Activated B cell treated with CpG ODN at 0.5 μM for 24 hours (primary cell): ENCODE measurements around the gene GRHL1. TPM values are rescaled to one million over a fixed set of nuclear protein-coding genes. Genes with fewer than 3 reads are reported as not detected.

ENCODE experiments used
- ATAC-seq: fragments of 200-7000 bp; cut with Tn5 transposase; one replicate; pipeline ENCODE4 v1.10.0; 2021; ENCODE audit warnings: low read depth, mild to moderate bottlenecking, moderate library complexity
- CTCF ChIA-PET: fragments of 350-600 bp; sonication (Branson Sonifier 250); formaldehyde crosslinking; loops from one replicate; lab custom pipeline; 2021; ENCODE audit warnings: antibody characterized with exemption; lab: Charles Lee
- POLR2A ChIA-PET: fragments of 350-600 bp; sonication (Branson Sonifier 250); formaldehyde crosslinking; loops from one replicate; lab custom pipeline; 2021; ENCODE audit warnings: antibody characterized with exemption; lab: Charles Lee
- DNase-seq: peaks from one replicate; pipeline ENCODE4 v3.0.0; 2022
- H3K27ac Mint-ChIP-seq: one replicate; pipeline ENCODE4 v1.8.0; 2020; ENCODE audit warnings: mixed read lengths
- H3K27me3 Mint-ChIP-seq: one replicate; pipeline ENCODE4 v1.8.0; 2021; ENCODE audit warnings: mixed read lengths
- H3K36me3 Mint-ChIP-seq: one replicate; pipeline ENCODE4 v1.8.0; 2021; ENCODE audit warnings: low read depth, mixed read lengths
- H3K4me1 Mint-ChIP-seq: one replicate; pipeline ENCODE4 v1.8.0; 2021; ENCODE audit warnings: mixed read lengths
- H3K4me3 Mint-ChIP-seq: one replicate; pipeline ENCODE4 v1.8.0; 2020; ENCODE audit warnings: mild to moderate bottlenecking, mixed read lengths
- H3K9me3 Mint-ChIP-seq: one replicate; pipeline ENCODE4 v1.8.0; 2020; ENCODE audit warnings: mixed read lengths
- CTCF ChIP-seq: fragments of 200-600 bp; IDR thresholded peaks from one replicate; pipeline ENCODE4 v1.8.0; 2022; ENCODE audit warnings: antibody characterized with exemption, mild to moderate bottlenecking
- intact Hi-C: fragments of 100-400 bp; cut with micrococcal nuclease; formaldehyde crosslinking; loops from one replicate; pipeline ENCODE4 v1.15.1; 2024
- total RNA-seq: library from RNA; stranded (reverse); gene quantifications from 2 replicates; pipeline ENCODE4 v1.2.3, GENCODE V29; 2022

The GRHL1 gene
- total RNA-seq, 1 donor from 2014 or later = 0.95 TPM

GRCh38 chr2:10031886-10032745 is 80.6 kb downstream of the GRHL1 start:
- intact Hi-C loops = no loop called here
- H3K4me1 Mint-ChIP-seq = peaks cover 63% of the 10 kb centered on the region
- ATAC-seq (no peak), DNase-seq (no peak)
- no peak overlapping the region for H3K4me3 Mint-ChIP-seq
- H3K36me3 Mint-ChIP-seq = no peaks in the 10 kb centered on the region
- H3K27ac Mint-ChIP-seq = no peak overlapping the region
- ChIA-PET CTCF (interaction anchor here (0.9 kb wide), 1 partner anchor 217 kb away, joined by 3 read pairs; no protein-coding TSS in a partner anchor), POLR2A (interaction anchor here (4.6 kb wide), 1 partner anchor 12 kb away, joined by 52 read pairs; the partner anchor contains the start of gene KLF11)
- no peak for TF ChIP-seq CTCF
- no peaks in the 10 kb centered on the region for H3K9me3 Mint-ChIP-seq
- H3K27me3 Mint-ChIP-seq = no peaks in the 10 kb centered on the region

DNA sequence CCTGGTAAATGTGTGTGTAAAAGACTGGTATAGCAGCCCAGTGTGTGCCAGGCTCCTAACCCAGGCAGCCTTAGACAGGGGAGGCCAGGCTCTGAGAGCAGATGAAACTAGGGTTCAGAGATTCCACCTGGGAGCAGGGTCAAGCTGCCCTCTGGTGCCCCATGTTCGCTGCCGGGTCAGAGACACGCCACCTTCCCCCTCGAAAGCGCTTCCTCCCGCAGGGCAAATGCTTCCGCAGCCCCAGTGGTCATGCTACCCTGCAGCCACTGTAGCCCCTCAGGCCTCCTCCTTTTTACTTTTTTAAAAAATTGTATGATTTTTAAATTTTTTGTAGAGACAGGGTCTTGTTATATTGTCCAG is 81.2 kb downstream of the GRHL1 start:
- no peak for ATAC-seq
- intact Hi-C loops = no loop called here
- H3K27me3 Mint-ChIP-seq = no peaks in the 10 kb centered on the region
- POLR2A ChIA-PET = no interaction called here
- H3K36me3 Mint-ChIP-seq = no peaks in the 10 kb centered on the region
- H3K4me3 Mint-ChIP-seq = no peak overlapping the region
- H3K27ac Mint-ChIP-seq = no peak overlapping the region
- no peak for DNase-seq
- CTCF ChIA-PET = interaction anchor here (1.3 kb wide), 1 partner anchor 47 kb away, joined by 3 read pairs; no protein-coding TSS in a partner anchor
- peaks cover 63% of the 10 kb centered on the region for H3K4me1 Mint-ChIP-seq
- no peaks in the 10 kb centered on the region for H3K9me3 Mint-ChIP-seq
- TF ChIP-seq CTCF = no peak

DNA sequence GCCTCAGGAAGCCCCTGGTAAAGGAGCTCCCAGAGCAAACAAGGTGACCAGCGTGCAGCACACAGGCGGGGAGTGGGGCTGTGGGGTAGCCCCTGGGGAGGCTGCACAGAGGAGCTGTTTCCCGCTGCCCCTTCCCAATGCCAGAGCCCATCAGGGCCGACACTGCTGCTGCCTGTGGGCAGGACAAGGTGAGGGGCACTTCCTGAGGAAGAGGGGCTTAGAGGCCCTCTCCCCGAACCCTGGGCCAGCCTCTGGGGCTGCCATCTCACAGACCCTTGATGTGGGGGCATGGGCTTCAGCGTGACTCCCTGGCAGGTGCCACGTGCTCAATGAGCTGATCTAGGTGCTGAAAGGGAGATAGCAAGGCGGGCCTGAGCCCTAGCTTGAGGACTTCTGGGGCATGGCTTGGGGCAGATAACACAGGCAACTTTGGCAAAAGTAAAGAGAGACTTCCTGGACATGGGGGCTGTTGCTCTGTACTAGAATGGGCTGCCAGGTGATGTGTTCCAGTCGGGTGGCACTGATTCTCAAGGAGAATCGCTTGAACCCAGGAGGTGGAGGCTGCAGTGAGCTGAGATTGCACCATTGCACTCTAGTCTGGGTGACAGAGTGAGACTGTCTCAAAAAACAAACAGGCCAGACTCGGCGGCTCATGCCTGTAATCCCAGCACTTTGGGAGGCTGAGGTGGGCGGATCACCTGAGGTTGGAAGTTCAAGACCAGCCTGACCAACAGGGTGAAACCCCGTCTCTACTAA is 81.9 kb downstream of the GRHL1 start:
- TF ChIP-seq CTCF = no peak
- Mint-ChIP-seq H3K27me3 (no peaks in the 10 kb centered on the region), H3K27ac (no peak overlapping the region), H3K9me3 (no peaks in the 10 kb centered on the region), H3K4me3 (no peak overlapping the region), H3K36me3 (no peaks in the 10 kb centered on the region), H3K4me1 (peaks cover 57% of the 10 kb centered on the region)
- DNase-seq = no peak
- ATAC-seq = no peak
- ChIA-PET CTCF (interaction anchor here (1.3 kb wide), 1 partner anchor 48 kb away, joined by 3 read pairs; no protein-coding TSS in a partner anchor), POLR2A (interaction anchor here (0.5 kb wide), 1 partner anchor 47 kb away, joined by 5 read pairs; no protein-coding TSS in a partner anchor)
- intact Hi-C loops = no loop called here

DNA sequence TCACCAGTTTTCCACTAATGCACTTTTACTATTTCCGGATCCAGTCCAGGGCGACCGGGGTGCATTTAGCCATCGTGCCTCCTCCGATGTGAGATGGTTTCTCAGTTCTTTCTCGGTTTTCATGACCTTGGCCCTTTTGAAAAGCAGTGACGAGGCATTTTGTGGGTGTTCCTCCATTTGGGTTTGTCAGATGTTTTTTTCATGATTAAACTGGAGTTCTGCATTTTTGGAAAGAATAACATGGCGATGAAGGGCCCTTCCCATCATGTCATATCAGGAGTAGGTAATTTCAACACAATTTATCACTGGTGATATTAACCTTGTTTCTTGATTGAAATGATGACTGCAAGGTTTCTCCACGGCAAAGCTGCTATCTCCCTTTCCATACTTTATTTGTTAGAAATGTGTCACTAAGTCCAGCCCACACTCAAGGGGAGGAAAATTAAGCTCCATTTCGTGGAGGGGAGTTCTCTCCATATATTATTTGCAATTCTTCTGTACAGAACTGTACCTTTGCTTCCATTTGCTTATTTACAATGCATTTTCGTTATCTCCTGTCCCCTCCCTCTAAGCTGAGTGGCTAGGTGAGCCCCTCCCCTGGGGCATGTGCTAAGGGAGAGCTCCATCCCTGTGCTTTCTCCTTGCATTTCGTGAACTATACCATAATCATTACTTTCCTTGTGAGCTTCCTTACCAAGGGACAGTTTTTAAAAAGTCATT is 83.0 kb downstream of the GRHL1 start:
- intact Hi-C loops = no loop called here
- ChIA-PET CTCF (interaction anchor here (0.7 to 2.7 kb wide), 3 partner anchors 11 to 50 kb away, joined by 3 to 16 read pairs (median 3); no protein-coding TSS in a partner anchor), POLR2A (interaction anchor here (0.9 kb wide), 1 partner anchor 67 kb away, joined by 3 read pairs; no protein-coding TSS in a partner anchor)
- H3K9me3 Mint-ChIP-seq = no peaks in the 10 kb centered on the region
- peaks cover 46% of the 10 kb centered on the region for H3K4me1 Mint-ChIP-seq
- H3K36me3 Mint-ChIP-seq = no peaks in the 10 kb centered on the region
- DNase-seq (no peak), ATAC-seq (no peak)
- no peak overlapping the region for H3K4me3 Mint-ChIP-seq
- no peak for TF ChIP-seq CTCF
- no peaks in the 10 kb centered on the region for H3K27me3 Mint-ChIP-seq
- H3K27ac Mint-ChIP-seq = no peak overlapping the region
